Type B pancreatic cell (in vitro differentiated cells): ENCODE data around the gene KIAA1671. TPM values are rescaled to one million over a fixed set of nuclear protein-coding genes. Genes with fewer than 3 reads are reported as not detected.

Experiments
- DNase-seq: peaks from one replicate; pipeline ENCODE4 v3.0.0; 2021; ENCODE audit warnings: mixed read lengths; ENCODE audit not compliant: unreplicated experiment; ENCODE audit errors: extremely low spot score
- H3K27ac Mint-ChIP-seq: 2 replicates; pipeline ENCODE4 v1.8.0; 2021; ENCODE audit warnings: mild to moderate bottlenecking, mixed read lengths
- H3K27me3 Mint-ChIP-seq: 2 replicates; pipeline ENCODE4 v1.8.0; 2021; ENCODE audit warnings: mixed read lengths
- H3K36me3 Mint-ChIP-seq: 2 replicates; pipeline ENCODE4 v1.8.0; 2021; ENCODE audit warnings: mixed read lengths
- H3K4me1 Mint-ChIP-seq: one replicate; pipeline ENCODE4 v1.8.0; 2021; ENCODE audit warnings: mixed read lengths; ENCODE audit not compliant: unreplicated experiment
- H3K4me3 Mint-ChIP-seq: 2 replicates; pipeline ENCODE4 v1.8.0; 2021; ENCODE audit warnings: mild to moderate bottlenecking, mixed read lengths
- H3K9me3 Mint-ChIP-seq: 2 replicates; pipeline ENCODE4 v1.8.0; 2021; ENCODE audit warnings: mixed read lengths
- CTCF ChIP-seq: fragments of 200-600 bp; sonication (generic); conservative IDR thresholded peaks from 2 replicates; pipeline ENCODE4 v1.5.0; 2021; ENCODE audit warnings: antibody characterized with exemption, mild to moderate bottlenecking
- total RNA-seq: library from RNA; stranded (reverse); gene quantifications from 2 replicates; pipeline ENCODE4 v1.2.1, GENCODE V29; 2021; ENCODE audit warnings: low replicate concordance

Gene KIAA1671
- total RNA-seq, 1 donor from 2014 or later = 22.9 TPM

DNA sequence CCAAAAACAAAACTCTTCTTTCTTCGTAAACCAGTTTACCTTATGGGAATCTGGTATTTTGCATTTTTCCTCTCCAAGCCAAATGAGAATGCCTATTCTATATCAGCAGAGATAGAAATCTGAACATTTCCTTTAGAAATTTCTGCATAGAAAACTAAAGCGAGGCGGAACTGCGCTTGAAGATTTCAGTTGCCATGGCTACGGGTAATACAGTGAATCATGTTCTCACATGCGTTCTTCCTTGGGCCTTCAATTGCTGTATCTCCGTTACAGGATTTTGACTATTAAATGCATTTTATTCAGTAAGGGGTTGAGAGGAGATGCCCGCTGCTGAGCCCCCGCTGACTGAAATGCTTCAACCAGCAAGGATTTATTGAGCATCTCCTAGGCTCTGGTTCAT is 138.9 kb downstream of the KIAA1671 start:
- no peak for DNase-seq
- no peaks in the 10 kb centered on the region for H3K9me3 Mint-ChIP-seq
- no peak overlapping the region for H3K27ac Mint-ChIP-seq
- peaks cover 12% of the 10 kb centered on the region for H3K4me1 Mint-ChIP-seq
- no peaks in the 10 kb centered on the region for H3K27me3 Mint-ChIP-seq
- H3K4me3 Mint-ChIP-seq = no peak overlapping the region
- TF ChIP-seq CTCF = no peak
- no peaks in the 10 kb centered on the region for H3K36me3 Mint-ChIP-seq

DNA sequence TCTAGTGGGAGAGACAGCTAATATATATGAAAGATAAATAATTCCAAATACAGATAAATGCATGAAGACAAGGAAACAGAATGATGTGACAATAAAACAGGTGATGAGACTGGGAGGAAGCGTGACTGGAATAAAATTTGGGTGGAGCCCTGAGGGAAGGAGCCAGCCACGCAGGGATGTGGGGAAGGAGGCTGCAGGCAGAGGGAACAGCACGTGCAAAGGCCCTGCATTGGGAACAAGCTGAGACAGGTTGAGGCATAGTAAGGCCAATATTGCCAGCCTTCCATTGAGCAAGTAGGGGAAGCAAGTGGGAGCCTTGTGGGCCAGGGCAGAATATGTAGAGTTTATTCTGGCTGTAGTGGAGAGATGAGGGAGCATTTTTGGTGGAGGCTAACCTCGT is 139.6 kb downstream of the KIAA1671 start:
- no peaks in the 10 kb centered on the region for H3K9me3 Mint-ChIP-seq
- DNase-seq = no peak
- H3K4me1 Mint-ChIP-seq = peaks cover 14% of the 10 kb centered on the region
- no peaks in the 10 kb centered on the region for H3K36me3 Mint-ChIP-seq
- TF ChIP-seq CTCF = no peak
- H3K27me3 Mint-ChIP-seq = no peaks in the 10 kb centered on the region
- no peak overlapping the region for H3K27ac Mint-ChIP-seq
- no peak overlapping the region for H3K4me3 Mint-ChIP-seq

DNA sequence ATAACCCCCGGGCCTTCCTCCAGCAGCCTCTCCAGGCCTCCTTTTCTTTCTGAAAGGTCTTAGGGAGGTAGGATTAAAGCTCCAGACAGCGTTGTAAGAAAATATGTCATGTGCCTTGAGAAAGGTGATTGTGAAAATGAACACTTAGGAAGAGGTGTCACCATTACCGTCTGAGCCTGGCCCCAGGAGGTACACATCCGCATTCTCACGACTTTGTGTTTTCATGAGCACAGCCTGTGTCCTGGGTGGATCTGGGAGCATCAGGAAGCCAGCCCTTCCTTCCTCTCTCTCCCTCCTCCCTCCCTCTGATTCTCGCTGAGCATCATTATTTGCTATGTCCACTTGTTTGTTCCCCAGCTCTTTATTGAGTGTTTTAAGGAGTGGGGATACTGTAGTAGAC is 142.1 kb downstream of the KIAA1671 start:
- Mint-ChIP-seq H3K4me3 (no peak overlapping the region), H3K9me3 (no peaks in the 10 kb centered on the region), H3K36me3 (no peaks in the 10 kb centered on the region), H3K4me1 (peaks cover 10% of the 10 kb centered on the region), H3K27me3 (no peaks in the 10 kb centered on the region), H3K27ac (peak overlapping the region; percentile 29)
- TF ChIP-seq CTCF = no peak
- no peak for DNase-seq

DNA sequence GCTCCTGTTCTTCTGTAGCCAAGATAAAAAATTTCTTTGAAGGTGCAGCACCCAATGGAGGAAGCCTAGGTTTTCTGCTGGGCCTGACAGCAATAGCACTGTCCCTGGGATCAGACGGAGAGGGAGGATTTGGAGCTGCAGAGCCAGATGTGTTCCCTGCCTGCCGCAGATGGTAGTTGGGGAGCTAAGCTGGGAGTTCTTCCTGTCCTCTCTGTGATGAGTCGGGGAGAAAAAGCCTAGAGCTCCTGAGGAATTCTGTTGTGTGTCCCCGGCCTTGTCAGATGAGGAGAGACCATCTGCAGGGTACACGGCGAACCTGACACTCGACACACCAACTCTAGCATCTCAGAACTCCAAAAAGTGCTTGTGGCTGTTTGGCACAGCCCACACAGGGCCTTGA is 143.4 kb downstream of the KIAA1671 start:
- Mint-ChIP-seq H3K27ac (no peak overlapping the region), H3K4me1 (peaks cover 15% of the 10 kb centered on the region), H3K36me3 (no peaks in the 10 kb centered on the region), H3K4me3 (no peak overlapping the region), H3K27me3 (no peaks in the 10 kb centered on the region), H3K9me3 (no peaks in the 10 kb centered on the region)
- no peak for TF ChIP-seq CTCF
- DNase-seq = no peak

DNA sequence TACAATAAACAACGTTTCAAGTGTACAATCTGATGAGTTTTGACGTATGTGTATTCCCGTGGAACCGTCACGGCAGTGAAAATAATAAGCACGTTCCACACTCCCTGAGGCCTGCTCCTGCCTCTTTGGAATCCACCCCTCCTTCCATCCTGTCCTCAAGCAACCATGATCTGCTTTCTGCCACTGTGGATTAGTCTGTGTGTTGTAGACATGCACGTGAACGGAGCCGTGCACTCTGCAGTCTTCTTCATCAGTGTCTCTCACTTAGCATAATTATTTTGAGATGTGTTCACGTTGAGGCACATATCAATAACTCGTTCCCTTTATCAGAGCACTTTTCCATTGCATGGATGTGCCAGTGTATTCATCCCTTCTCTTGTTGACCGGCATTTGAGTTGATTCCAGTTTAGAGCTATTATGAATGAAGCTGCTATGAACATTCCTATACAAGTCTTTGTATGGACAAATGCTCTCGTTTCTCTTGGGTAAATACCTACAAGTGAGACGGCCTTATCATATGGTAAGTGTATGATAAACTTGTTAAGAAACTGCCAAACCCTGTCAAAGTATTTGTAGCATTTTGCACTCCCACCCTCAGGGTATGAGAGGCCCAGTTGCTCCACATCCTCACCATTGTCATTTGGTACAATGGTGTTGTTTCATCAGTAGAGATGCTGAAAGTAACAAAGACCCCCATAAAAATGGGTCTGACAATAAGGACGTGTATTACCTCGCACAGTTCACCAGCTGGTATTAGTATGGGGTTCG is 144.3 kb downstream of the KIAA1671 start:
- Mint-ChIP-seq H3K4me1 (peaks cover 25% of the 10 kb centered on the region), H3K27ac (peak overlapping the region; percentile 86), H3K4me3 (peak overlapping the region; percentile 50), H3K9me3 (no peaks in the 10 kb centered on the region), H3K36me3 (no peaks in the 10 kb centered on the region), H3K27me3 (no peaks in the 10 kb centered on the region)
- no peak for TF ChIP-seq CTCF
- DNase-seq = no peak
